Activated T-helper 1 cell treated with anti-CD3 and anti-CD28 coated beads, Interleukin-12 subunit alpha, Interleukin-12 subunit beta, Interleukin-2, Interleukin-4 antibody, amounts not matched to agents 30 ng/mL and 10 ng/mL and 1 ng/mL, durations not matched to agents 14 hours and 24 hours and 36 hours (primary cell): ENCODE measurements around the gene CST2. TPM values are rescaled to one million over a fixed set of nuclear protein-coding genes. Genes with fewer than 3 reads are reported as not detected.
"Not testable (repeated sequence)": the region's sequence is repeated elsewhere in the genome, so short reads cannot be mapped to it uniquely, and the experiment has no call there.

ENCODE experiments used
- DNase-seq: peaks from one replicate; pipeline ENCODE4 v3.0.0; 2021; ENCODE audit warnings: low spot score
- H3K27ac Mint-ChIP-seq: one replicate; pipeline ENCODE4 v1.8.0; 2021; ENCODE audit warnings: mild to moderate bottlenecking, mixed read lengths
- H3K27me3 Mint-ChIP-seq: one replicate; pipeline ENCODE4 v1.8.0; 2022; ENCODE audit warnings: mild to moderate bottlenecking, moderate library complexity, mixed read lengths; ENCODE audit not compliant: insufficient read depth
- H3K36me3 Mint-ChIP-seq: one replicate; pipeline ENCODE4 v1.8.0; 2021; ENCODE audit warnings: low read depth, mixed read lengths
- H3K4me1 Mint-ChIP-seq: one replicate; pipeline ENCODE4 v1.8.0; 2021; ENCODE audit warnings: low read depth, mixed read lengths
- H3K4me3 Mint-ChIP-seq: one replicate; pipeline ENCODE4 v1.8.0; 2021; ENCODE audit warnings: mild to moderate bottlenecking, moderate library complexity, mixed read lengths
- H3K9me3 Mint-ChIP-seq: one replicate; pipeline ENCODE4 v1.8.0; 2021; ENCODE audit warnings: mixed read lengths
- intact Hi-C: fragments of 100-400 bp; cut with micrococcal nuclease; formaldehyde crosslinking; loops from one replicate; pipeline ENCODE4 v1.15.1; 2024
- total RNA-seq: library from RNA; stranded (reverse); gene quantifications from 2 replicates; pipeline ENCODE4 v1.2.3, GENCODE V29; 2022

CST2 gene
- total RNA-seq, 1 donor from 2014 or later = not detected

DNA sequence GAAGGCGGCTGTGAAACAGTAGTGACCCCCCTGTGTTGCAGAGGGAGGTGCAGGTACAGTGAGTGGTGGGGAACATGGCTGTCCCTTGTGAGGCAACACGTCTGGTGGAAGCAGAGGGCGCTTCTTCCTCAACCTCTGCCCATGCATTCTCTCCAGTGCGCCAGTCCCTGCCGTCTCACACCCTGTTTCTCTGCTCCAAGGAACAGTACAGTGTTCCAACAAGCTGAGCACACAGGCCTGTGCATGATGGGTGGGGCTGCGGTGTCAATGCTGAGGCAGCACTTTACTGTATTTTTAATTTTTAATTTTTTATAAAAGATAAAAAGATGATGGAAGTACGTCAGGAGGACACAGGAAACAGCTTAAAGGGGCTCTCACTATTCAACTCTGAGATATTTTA is 32.5 kb downstream of the CST2 start:
- no peak for DNase-seq
- Mint-ChIP-seq H3K4me3 (no peak overlapping the region), H3K4me1 (no peaks in the 10 kb centered on the region), H3K9me3 (no peaks in the 10 kb centered on the region), H3K27me3 (peaks cover 13% of the 10 kb centered on the region), H3K27ac (no peak overlapping the region), H3K36me3 (no peaks in the 10 kb centered on the region)
- intact Hi-C loops = no loop called here

GRCh38 chr20:23783447-23783846 is 43.1 kb downstream of the CST2 start:
- DNase-seq = no peak
- Mint-ChIP-seq H3K4me3 (no peak overlapping the region), H3K9me3 (no peaks in the 10 kb centered on the region), H3K27me3 (peaks cover 2% of the 10 kb centered on the region), H3K27ac (no peak overlapping the region), H3K36me3 (no peaks in the 10 kb centered on the region), H3K4me1 (no peaks in the 10 kb centered on the region)
- intact Hi-C loops = no loop called here

DNA sequence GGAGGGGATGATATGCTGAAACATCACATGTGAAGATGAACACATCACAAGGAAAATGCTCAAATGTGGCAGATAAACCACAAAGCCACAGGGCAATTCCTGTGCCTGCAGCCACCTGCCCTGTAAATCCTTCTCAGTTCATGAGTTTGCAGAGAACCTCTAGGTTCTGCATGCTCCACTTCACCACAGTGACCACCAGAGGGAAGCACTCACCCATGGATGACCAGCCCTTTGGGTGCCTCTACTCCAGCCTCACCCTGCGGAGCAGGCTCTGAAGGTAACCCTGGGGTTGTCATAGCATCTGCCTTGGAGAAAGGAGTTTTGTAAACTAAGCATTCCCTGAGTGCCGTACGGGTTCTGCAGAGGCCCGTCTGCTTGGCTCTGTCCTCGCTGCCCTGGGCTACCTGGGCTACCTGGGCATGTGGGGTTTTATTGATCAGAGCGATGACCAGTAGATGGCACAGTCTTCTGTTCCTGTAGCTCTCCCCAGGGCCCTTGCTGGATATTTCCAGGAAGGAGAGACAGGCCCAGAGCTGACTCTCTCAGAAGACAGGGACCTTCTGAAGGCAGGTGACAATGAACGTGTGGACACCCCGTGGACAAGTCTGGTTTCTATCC is 44.1 kb downstream of the CST2 start:
- peaks cover 1% of the 10 kb centered on the region for H3K27me3 Mint-ChIP-seq
- no peak for DNase-seq
- no peak overlapping the region for H3K27ac Mint-ChIP-seq
- H3K4me3 Mint-ChIP-seq = no peak overlapping the region
- H3K36me3 Mint-ChIP-seq = no peaks in the 10 kb centered on the region
- no peaks in the 10 kb centered on the region for H3K9me3 Mint-ChIP-seq
- intact Hi-C loops = no loop called here
- H3K4me1 Mint-ChIP-seq = no peaks in the 10 kb centered on the region

- intact Hi-C loops, DNase-seq, H3K4me3 Mint-ChIP-seq, H3K4me1 Mint-ChIP-seq, H3K27me3 Mint-ChIP-seq, H3K36me3 Mint-ChIP-seq, H3K27ac Mint-ChIP-seq, H3K9me3 Mint-ChIP-seq: not testable (repeated sequence)
These were observed 47.9 kb downstream of the CST2 start for GRCh38 chr20:23778676-23779075.

- H3K27me3 Mint-ChIP-seq, DNase-seq, H3K4me1 Mint-ChIP-seq, H3K27ac Mint-ChIP-seq, H3K36me3 Mint-ChIP-seq, H3K4me3 Mint-ChIP-seq, H3K9me3 Mint-ChIP-seq, intact Hi-C loops: not testable (repeated sequence)
These were observed 49.1 kb downstream of the CST2 start for GRCh38 chr20:23777380-23777779.

DNA sequence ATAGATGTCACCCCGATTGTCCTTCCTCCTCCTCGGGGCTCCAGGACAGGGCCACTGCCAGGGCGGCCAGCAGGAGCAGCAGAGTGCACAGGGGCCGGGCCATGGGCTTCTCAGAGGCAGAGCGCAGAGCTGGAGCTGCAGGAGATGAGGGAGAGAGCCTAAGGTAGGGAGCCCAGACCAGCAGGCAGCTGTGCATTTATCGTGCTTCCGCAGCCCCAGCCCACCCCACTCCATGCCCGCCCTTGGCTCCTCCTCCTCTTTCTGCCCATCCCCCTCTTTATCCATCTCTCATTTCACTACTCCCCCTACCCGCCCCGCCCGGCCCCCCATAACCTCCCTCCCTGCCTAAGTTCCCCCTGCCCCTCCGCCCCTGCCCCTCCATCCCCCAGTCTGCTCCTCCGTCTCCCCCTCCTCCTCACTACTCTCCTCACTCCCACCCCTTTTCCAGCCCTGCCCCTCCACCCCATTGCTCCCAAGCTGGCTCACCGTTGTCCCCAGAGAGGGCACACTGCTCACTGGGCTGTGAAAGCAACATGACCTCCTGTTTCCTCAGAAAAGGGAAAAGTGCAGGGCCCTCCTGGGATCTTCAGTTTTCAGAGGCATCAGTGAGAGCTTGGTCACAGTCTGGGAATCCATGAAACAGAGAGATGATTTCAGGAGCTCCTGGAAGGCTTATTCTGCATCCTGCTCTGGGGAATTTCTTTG is 50.3 kb downstream of the CST2 start:
- DNase-seq = no peak
- H3K27me3 Mint-ChIP-seq = no peaks in the 10 kb centered on the region
- H3K9me3 Mint-ChIP-seq = no peaks in the 10 kb centered on the region
- intact Hi-C loops = no loop called here
- no peak overlapping the region for H3K4me3 Mint-ChIP-seq
- H3K4me1 Mint-ChIP-seq = no peaks in the 10 kb centered on the region
- no peaks in the 10 kb centered on the region for H3K36me3 Mint-ChIP-seq
- no peak overlapping the region for H3K27ac Mint-ChIP-seq

GRCh38 chr20:23774081-23774480 is 52.4 kb downstream of the CST2 start:
- DNase-seq = no peak
- Mint-ChIP-seq H3K27ac (no peak overlapping the region), H3K4me1 (no peaks in the 10 kb centered on the region), H3K27me3 (no peaks in the 10 kb centered on the region), H3K36me3 (no peaks in the 10 kb centered on the region), H3K4me3 (no peak overlapping the region), H3K9me3 (no peaks in the 10 kb centered on the region)
- intact Hi-C loops = no loop called here

Other genes starting within 250 kb of the CST2 start
- gene CST9, start 220.8 kb downstream of the CST2 start, total RNA-seq = not detected in 2 replicates
- gene CST3, start 188.8 kb downstream of the CST2 start, total RNA-seq = 0.31 and 0.61 TPM in 2 replicates
- not detected in 2 replicates for gene CST4, start 137.7 kb downstream of the CST2 start, total RNA-seq
- gene CST1, start 75.8 kb downstream of the CST2 start, total RNA-seq = not detected in 2 replicates
- gene CST5, start 53.0 kb upstream of the CST2 start, total RNA-seq = not detected in 2 replicates
- gene GGTLC1, start 162.1 kb upstream of the CST2 start, total RNA-seq = not detected in 2 replicates